GM12878 (cell line): ENCODE results near the gene DCTN5.

Experiments
- BHLHE40 ChIP-seq, 2 experiments: fragments of 450-650 bp in 1 of 2; IDR thresholded peaks; 2 replicates each; pipeline ENCODE4 v1.6.1; 2011 to 2017; ENCODE audit warnings: low read depth in 2 of 2, borderline replicate concordance in 1 of 2, improper control_type of control experiment in 1 of 2, low read length in 1 of 2, mild to moderate bottlenecking in 1 of 2
- CEBPZ ChIP-seq: fragments of 150-350 bp; IDR thresholded peaks from 2 replicates; pipeline ENCODE4 v1.6.1; 2016; ENCODE audit warnings: low read depth, low read length
- CTCF ChIP-seq, 3 experiments: IDR thresholded peaks in 2 of 3; conservative IDR thresholded peaks in 1 of 3; 2 replicates each; pipeline ENCODE4 v1.5.1; 2011; ENCODE audit warnings: low read depth in 3 of 3, low read length in 3 of 3, mild to moderate bottlenecking in 3 of 3, control low read depth in 2 of 3, moderate library complexity in 2 of 3, inconsistent platforms in 1 of 3, mixed read lengths in 1 of 3; ENCODE audit not compliant: control insufficient read depth in 2 of 3, insufficient read depth in 1 of 3; ENCODE audit errors: extremely low read depth in 1 of 3
- DPF2 ChIP-seq: fragments of 450-650 bp; IDR thresholded peaks from 2 replicates; pipeline ENCODE4 v1.6.1; 2017; ENCODE audit warnings: mild to moderate bottlenecking
- EP300 ChIP-seq, 2 experiments: fragments of 150-350 bp in 1 of 2; IDR thresholded peaks; 2 replicates each; pipeline ENCODE4 v1.6.1; 2011 to 2012; ENCODE audit warnings: low read depth in 2 of 2, low read length in 2 of 2, borderline replicate concordance in 1 of 2, improper control_type of control experiment in 1 of 2, inconsistent platforms in 1 of 2; ENCODE audit not compliant: control insufficient read depth in 1 of 2
- POLR2A ChIP-seq: IDR thresholded peaks from 2 replicates; pipeline ENCODE4 v1.6.1; 2011; ENCODE audit warnings: low read depth, mild to moderate bottlenecking, low read length
- SMC3 ChIP-seq: IDR thresholded peaks from 2 replicates; pipeline ENCODE4 v1.6.1; 2011; ENCODE audit warnings: low read length, improper control_type of control experiment, borderline replicate concordance
- TCF7 ChIP-seq: IDR thresholded peaks from 2 replicates; pipeline ENCODE4 v1.6.1; 2014; ENCODE audit warnings: antibody characterized with exemption, borderline replicate concordance
- ZNF274 ChIP-seq: IDR thresholded peaks from one replicate; pipeline ENCODE4 v1.8.0; 2011; ENCODE audit not compliant: insufficient read length, insufficient read depth

GRCh38 chr16:23594186-23594585 lies 47.1 kb upstream of the DCTN5 start:
- TF ChIP-seq DPF2, result no peak
- no peak for TF ChIP-seq SMC3
- no peak for TF ChIP-seq BHLHE40 (IDR thresholded peaks at IDR 0.05; ENCODE audit: borderline replicate concordance in 1 of 2, low read depth in 2 of 2, low read length in 1 of 2)
- no peak for TF ChIP-seq CTCF (IDR thresholded peaks at IDR 0.05 in 2 of 3, conservative IDR thresholded peaks at IDR 0.05 in 1 of 3; ENCODE audit: control insufficient read depth in 2 of 3, extremely low read depth in 1 of 3, insufficient read depth in 1 of 3, low read depth in 3 of 3, low read length in 3 of 3)
- TF ChIP-seq TCF7, result no peak
- TF ChIP-seq POLR2A, result no peak
- TF ChIP-seq CEBPZ, result no peak
- no peak for TF ChIP-seq EP300 (IDR thresholded peaks at IDR 0.05; ENCODE audit: borderline replicate concordance in 1 of 2, control insufficient read depth in 1 of 2, low read depth in 2 of 2, low read length in 2 of 2)
- no peak for TF ChIP-seq ZNF274
